Keratinocyte (primary cell): ENCODE results near the gene NCK1. TPM values are rescaled to one million over a fixed set of nuclear protein-coding genes. Genes with fewer than 3 reads are reported as not detected.

ENCODE experiments used
- DNase-seq: peaks from one replicate; pipeline ENCODE4 v3.0.0-alpha.2; 2011; ENCODE audit warnings: low read depth, missing footprints, low spot score
- FAIRE-seq: peaks from 2 replicates; lab custom pipeline; 2011; peaks lifted over from hg19 to GRCh38; lab: Jason Lieb, UNC
- H2AFZ ChIP-seq: 2 replicates; pipeline ENCODE4 v1.6.0; 2012; ENCODE audit warnings: low read length, control low read depth, inconsistent platforms; ENCODE audit not compliant: control insufficient read depth
- H3K27ac ChIP-seq: 2 replicates; pipeline ENCODE4 v1.5.1; 2011; ENCODE audit warnings: low read length; ENCODE audit not compliant: control insufficient read depth, insufficient read depth
- H3K27me3 ChIP-seq: 3 replicates; pipeline ENCODE4 v1.6.0; 2011; ENCODE audit warnings: low read length; ENCODE audit not compliant: control insufficient read depth, insufficient read depth; ENCODE audit errors: extremely low read depth
- H3K36me3 ChIP-seq, 2 experiments: 2 replicates in 1 of 2; 3 replicates in 1 of 2; pipeline ENCODE4 v1.5.1; 2011; ENCODE audit warnings: low read length in 2 of 2, mild to moderate bottlenecking in 1 of 2; ENCODE audit not compliant: control insufficient read depth in 2 of 2, insufficient read depth in 2 of 2; ENCODE audit errors: extremely low read depth in 1 of 2
- H3K4me1 ChIP-seq: 3 replicates; pipeline ENCODE4 v1.5.1; 2011; ENCODE audit warnings: low read length; ENCODE audit not compliant: control insufficient read depth, insufficient read depth; ENCODE audit errors: extremely low read depth
- H3K4me2 ChIP-seq: 3 replicates; pipeline ENCODE4 v1.6.0; 2011; ENCODE audit warnings: low read depth, low read length; ENCODE audit not compliant: control insufficient read depth, insufficient read depth; ENCODE audit errors: extremely low read depth
- H3K4me3 ChIP-seq, 3 experiments: fragments of 200-600 bp in 1 of 3; sonication (generic) in 1 of 3; 2 replicates in 2 of 3; 3 replicates in 1 of 3; pipeline ENCODE4 v1.5.1; 2011 to 2016; ENCODE audit warnings: low read length in 3 of 3, mild to moderate bottlenecking in 3 of 3, control low read depth in 2 of 3, inconsistent platforms in 1 of 3, low read depth in 1 of 3, mixed read lengths in 1 of 3, mixed run types in 1 of 3, moderate library complexity in 1 of 3; ENCODE audit not compliant: control insufficient read depth in 2 of 3, insufficient read depth in 2 of 3; ENCODE audit errors: extremely low read depth in 1 of 3
- H3K79me2 ChIP-seq: 2 replicates; pipeline ENCODE4 v1.6.0; 2012; ENCODE audit warnings: low read length; ENCODE audit not compliant: control insufficient read depth, insufficient read depth
- H3K9ac ChIP-seq: 3 replicates; pipeline ENCODE4 v1.6.0; 2011; ENCODE audit warnings: low read length; ENCODE audit not compliant: control insufficient read depth, insufficient read depth; ENCODE audit errors: extremely low read depth
- H3K9me1 ChIP-seq: 3 replicates; pipeline ENCODE4 v1.6.0; 2011; ENCODE audit warnings: low read length; ENCODE audit not compliant: control insufficient read depth, insufficient read depth; ENCODE audit errors: extremely low read depth
- H3K9me3 ChIP-seq: 2 replicates; pipeline ENCODE4 v1.5.1; 2012; ENCODE audit warnings: low read depth, low read length; ENCODE audit not compliant: control insufficient read depth
- H4K20me1 ChIP-seq: 3 replicates; pipeline ENCODE4 v1.6.0; 2011; ENCODE audit warnings: low read length; ENCODE audit not compliant: control insufficient read depth, insufficient read depth; ENCODE audit errors: extremely low read depth
- CTCF ChIP-seq, 3 experiments: IDR thresholded peaks in 1 of 3; conservative IDR thresholded peaks in 1 of 3; optimal IDR thresholded peaks in 1 of 3; 2 replicates in 2 of 3; 3 replicates in 1 of 3; pipeline versions ENCODE3 to v1.5.1; 2011; ENCODE audit warnings: low read length in 3 of 3, mild to moderate bottlenecking in 3 of 3, moderate library complexity in 2 of 3, control low read depth in 1 of 3, inconsistent platforms in 1 of 3; ENCODE audit not compliant: insufficient read depth in 2 of 3; ENCODE audit errors: extremely low read depth in 1 of 3
- EZH2 ChIP-seq: IDR thresholded peaks from one replicate; pipeline ENCODE4 v1.6.1; 2012; ENCODE audit warnings: inconsistent platforms, mild to moderate bottlenecking, low read length, moderate library complexity
- dilution Hi-C: fragments of 300-500 bp; cut with MboI; formaldehyde crosslinking; loops from one replicate; pipeline ENCODE4 v1.7.0; 2020; ENCODE audit warnings: low sequenced_read_pairs; ENCODE audit not compliant: extremely low pct_ligation_motif_present
- polyA plus RNA-seq, 5 experiments: library from polyadenylated mRNA; depleted of rRNA in 3 of 5; stranded (reverse) in 3 of 5; stranded (forward) in 1 of 5; unstranded in 1 of 5; fragments of >200 nt; gene quantifications; 1 replicate in 1 of 5; 2 replicates in 3 of 5; 3 replicates in 1 of 5; pipeline versions ENCODE4 v1.2.1 to v1.2.3, GENCODE V29; 2011 to 2012; ENCODE audit warnings: missing spikeins in 2 of 5, low read depth in 1 of 5, low replicate concordance in 1 of 5

The NCK1 gene
- polyA plus RNA-seq, 1 donor (not counting 4 experiments of a cell fraction or from before 2014, with no cell fraction given) = 57.9 TPM

- TF ChIP-seq EZH2 = no peak
- no peak for TF ChIP-seq CTCF (optimal IDR thresholded peaks at IDR 0.05 in 1 of 3, IDR thresholded peaks at IDR 0.05 in 1 of 3, conservative IDR thresholded peaks at IDR 0.05 in 1 of 3; ENCODE audit: extremely low read depth in 1 of 3, insufficient read depth in 2 of 3, low read length in 3 of 3)
- Histone ChIP-seq H3K36me3 (no peaks in the 10 kb centered on the region), H3K79me2 (peaks cover 2% of the 10 kb centered on the region), H3K27ac (no peak overlapping the region), H3K4me2 (no peak overlapping the region), H3K9me1 (no peaks in the 10 kb centered on the region), H3K27me3 (no peaks in the 10 kb centered on the region), H3K9me3 (no peaks in the 10 kb centered on the region), H4K20me1 (no peaks in the 10 kb centered on the region), H3K9ac (no peak overlapping the region), H2AFZ (no peak overlapping the region), H3K4me3 (no peak overlapping the region), H3K4me1 (peaks cover 2% of the 10 kb centered on the region)
- dilution Hi-C loops = no loop called here
- DNase-seq (no peak), FAIRE-seq (no peak)
Measured at GRCh38 chr3:136856665-136857064, 5.3 kb upstream of the NCK1 start.

GRCh38 chr3:136858381-136858780, 3.6 kb upstream of the NCK1 start:
- dilution Hi-C loops = no loop called here
- Histone ChIP-seq H3K9ac (no peak overlapping the region), H3K9me1 (no peaks in the 10 kb centered on the region)

More at GRCh38 chr3:136858381-136858780, 3.6 kb upstream of the NCK1 start:
- Histone ChIP-seq H4K20me1 (no peaks in the 10 kb centered on the region), H3K27me3 (no peaks in the 10 kb centered on the region), H3K4me2 (no peak overlapping the region), H3K27ac (no peak overlapping the region), H2AFZ (no peak overlapping the region), H3K4me1 (peaks cover 3% of the 10 kb centered on the region), H3K9me3 (no peaks in the 10 kb centered on the region), H3K36me3 (no peaks in the 10 kb centered on the region), H3K4me3 (no peak overlapping the region), H3K79me2 (peaks cover 9% of the 10 kb centered on the region)
- no peak for DNase-seq
- no peak for FAIRE-seq
- TF ChIP-seq EZH2 (no peak), CTCF (optimal IDR thresholded peaks at IDR 0.05 in 1 of 3, IDR thresholded peaks at IDR 0.05 in 1 of 3, conservative IDR thresholded peaks at IDR 0.05 in 1 of 3; ENCODE audit: extremely low read depth in 1 of 3, insufficient read depth in 2 of 3, low read length in 3 of 3) (no peak)
